ENCODE results near the gene XPR1.
A peak's percentile ranks its signal among the peaks of the same experiment; 100 is the strongest.

XPR1 gene

GRCh38 chr1:180919183-180919700 is 287.4 kb downstream of the XPR1 start:
- DNase-seq, result no peak

DNA sequence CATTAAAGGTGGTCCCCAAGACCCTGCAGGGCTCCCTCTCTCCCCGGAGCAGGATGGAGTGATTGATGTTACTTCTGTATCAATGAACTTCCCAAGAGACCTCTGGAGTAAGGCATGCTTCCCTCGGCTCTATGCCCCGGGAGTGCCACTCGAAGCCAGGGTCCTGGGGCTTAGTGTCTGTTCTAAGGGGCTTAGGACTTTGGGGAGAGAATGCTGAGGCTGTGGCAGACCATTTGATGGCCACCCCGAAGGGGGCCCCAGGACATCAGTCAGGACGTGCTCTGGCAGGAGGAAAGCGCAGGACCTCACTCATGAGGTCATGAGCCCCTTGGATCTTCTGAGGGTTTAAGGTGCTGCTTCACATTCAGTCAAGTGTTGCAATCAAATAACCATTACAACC is 288.4 kb downstream of the XPR1 start:
- DNase-seq, result no peak

- no peak for DNase-seq
Observed at GRCh38 chr1:180920702-180921101, 288.9 kb downstream of the XPR1 start.

GRCh38 chr1:180921386-180921785 is 289.6 kb downstream of the XPR1 start:
- DNase-seq, result no peak

- no peak for DNase-seq
Observed at GRCh38 chr1:180921891-180922630, 290.2 kb downstream of the XPR1 start.

DNA sequence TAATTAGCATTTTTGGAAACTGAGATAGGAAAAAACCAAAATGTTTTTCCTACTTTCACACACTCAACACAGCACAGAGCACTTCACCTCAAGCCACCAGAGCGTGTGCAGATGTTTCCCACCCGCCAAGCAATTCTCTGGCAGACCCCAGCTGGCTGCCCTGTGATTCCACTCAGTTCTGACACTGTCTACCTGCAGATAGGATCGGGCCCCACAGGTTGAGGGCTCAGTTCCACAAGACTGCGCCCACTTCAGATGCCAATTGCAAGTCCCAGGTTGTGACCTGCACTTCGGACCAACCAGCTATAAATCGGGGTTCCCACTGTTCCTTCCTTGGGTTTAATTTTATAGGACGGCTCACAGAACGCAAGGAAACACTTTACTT is 290.8 kb downstream of the XPR1 start:
- no peak for DNase-seq

DNA sequence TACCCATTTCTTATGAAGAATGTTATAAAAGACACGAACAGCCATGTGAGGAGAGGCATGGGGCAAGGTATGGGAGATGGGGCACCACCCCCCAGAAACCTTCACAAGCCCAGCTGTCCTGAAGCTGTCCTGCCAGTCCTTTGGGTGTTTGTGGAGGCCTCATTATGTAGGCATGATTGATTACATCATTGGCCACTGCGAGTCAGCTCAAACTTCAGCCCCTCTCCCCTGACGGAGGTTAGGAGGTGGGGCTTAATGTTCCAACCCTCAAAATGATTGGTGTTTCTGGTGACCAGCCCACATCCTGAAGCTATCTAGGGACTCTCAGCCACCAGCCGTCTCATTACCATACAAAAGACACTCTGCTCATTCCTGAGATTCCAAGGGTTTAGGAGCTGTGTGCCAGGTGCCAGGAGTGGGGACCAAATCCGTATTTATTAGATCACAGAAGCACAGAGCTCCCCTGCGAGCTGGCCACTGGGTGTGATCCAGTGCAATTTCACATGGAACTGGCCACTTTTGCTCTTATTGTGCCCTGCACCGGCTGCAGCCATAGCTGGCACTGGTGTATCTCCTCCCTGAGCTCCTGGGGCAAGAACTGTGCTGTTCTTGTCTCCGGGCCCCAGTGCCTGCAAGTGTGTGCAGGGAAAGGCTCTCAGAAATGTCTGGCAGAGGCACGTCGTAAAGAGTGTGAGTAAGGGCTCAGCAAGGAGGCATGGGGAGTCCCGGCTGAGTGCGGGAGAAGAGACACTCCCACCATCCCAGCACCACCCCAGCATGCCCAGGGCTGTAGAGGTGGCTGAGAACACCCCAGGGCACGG is 291.4 kb downstream of the XPR1 start:
- DNase-seq, result peak; percentile 52

- peak; percentile 81 for DNase-seq
Observed at GRCh38 chr1:180923887-180924286, 292.1 kb downstream of the XPR1 start.

DNA sequence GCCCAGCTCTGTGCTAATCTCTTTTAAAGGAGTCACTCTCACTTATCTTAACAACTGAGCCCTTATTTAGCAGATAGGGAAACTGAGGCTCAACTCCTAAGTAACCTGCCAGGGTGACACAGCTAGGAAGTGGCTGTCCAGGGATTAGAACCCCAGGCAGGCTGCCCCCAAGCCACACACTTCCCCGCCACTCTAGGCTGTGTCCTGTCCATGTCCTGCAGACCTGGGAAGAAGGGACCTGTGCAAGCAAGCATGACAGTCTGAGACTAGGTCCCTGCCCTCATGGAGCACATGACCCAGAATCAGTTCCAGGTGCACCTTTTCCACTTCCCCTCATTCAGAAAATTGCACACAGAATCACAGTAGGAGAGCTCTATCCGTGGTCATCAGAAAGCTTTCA is 293.1 kb downstream of the XPR1 start:
- no peak for DNase-seq

- DNase-seq, result no peak
Observed at GRCh38 chr1:180925471-180926051, 293.7 kb downstream of the XPR1 start.

DNA sequence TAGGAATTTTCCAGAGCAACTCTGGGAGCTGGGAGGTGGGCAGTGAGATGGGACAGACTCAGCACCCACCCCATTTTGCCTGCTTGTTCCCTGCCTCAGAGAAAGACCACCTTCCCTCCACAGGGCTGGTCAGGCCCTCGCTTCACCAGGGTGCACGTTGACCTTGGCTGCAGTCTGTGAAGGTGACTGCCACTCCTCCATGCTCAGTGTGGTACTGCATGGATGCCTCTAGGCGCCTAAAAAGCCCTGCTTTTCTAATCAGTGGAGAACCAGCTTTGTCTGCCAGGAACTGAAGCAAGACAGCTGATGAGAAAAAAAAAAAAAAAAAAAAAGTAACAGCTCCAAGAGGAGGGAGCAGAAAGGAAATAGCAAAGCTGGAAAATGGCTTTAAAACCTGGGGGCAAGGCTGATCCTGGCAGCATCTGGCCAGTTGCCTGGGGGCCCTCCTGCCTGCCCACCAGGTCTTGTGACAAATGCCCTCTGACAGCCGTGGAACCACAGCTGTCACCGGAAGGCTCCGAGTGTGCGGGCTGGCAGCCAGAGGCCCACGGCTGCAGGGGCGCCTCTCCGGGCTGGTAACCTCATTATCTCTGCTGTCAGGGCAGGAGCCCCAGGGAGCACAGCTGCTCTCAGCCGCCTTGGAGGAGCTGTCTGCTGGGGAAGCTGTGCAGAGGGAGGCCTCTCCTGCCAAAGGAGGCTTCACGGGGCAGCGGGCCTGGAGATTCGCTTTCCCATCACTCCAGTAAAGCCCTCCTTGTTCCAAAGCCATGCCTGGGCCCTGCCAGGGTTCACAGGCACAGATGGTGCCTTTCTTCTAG is 294.6 kb downstream of the XPR1 start:
- DNase-seq, result peak; percentile 84

DNA sequence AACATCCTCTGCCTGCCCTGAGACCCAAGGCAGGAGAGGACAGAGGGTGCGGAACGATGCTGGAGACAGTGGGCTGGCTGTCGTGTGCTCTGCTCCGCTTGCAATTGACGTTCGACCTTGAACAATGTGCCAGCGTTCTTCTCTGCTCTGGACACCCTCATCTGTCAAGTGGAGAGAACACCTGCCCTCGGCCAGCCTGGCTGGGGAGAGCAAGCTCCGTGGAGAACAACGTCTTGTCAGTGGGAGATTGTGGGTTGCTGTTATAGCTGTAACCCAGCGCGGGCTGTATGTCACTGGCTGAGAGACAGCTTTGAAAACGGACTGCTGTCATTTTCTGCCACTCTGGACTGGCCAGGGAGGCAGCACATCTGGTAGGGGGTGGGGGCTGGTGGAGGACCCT is 295.5 kb downstream of the XPR1 start:
- DNase-seq, result no peak

- DNase-seq, result no peak
Observed at GRCh38 chr1:180927841-180928240, 296.0 kb downstream of the XPR1 start.

DNA sequence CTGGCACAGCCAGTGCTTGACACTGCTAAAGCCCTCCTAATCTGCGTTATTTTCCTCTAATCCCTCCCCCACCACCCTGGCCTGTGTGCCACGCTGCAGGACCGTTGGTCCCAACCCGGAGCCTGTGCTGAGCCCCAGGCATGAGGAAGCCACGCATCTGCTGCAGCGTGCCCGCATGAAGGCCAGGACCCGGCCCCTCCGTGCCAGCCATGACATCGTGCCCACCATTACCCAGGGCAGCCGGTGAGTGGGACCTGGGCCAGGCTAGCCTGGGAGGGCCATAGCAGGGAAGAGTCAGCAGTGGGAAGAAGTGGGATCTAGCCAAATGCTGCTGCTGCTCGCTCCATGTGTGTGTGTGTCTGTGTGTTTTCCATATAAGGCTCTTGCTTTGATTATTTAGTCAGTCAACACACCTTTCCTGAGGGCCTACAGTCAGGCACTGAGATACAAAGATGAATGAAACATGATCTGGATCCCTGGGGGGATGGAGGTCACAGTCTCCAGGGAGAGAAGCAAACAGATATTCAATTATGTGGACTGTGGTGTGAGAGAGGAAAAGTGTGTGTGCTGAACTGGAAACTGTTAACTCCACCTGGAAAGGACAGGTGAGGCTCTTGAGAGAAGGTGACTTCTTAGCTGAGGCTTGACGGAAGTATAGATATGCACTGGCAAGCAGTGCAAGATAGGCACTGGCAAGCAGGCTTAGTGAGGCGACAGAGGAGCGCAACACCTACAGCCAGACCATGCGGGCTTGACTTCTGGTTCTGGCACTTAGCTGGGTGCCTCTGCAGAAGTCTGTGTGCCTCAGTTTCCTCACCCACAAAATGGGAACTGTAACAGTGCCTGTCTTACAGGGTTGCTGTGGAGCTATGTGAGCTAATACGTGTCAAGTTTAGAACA is 296.8 kb downstream of the XPR1 start:
- DNase-seq, result no peak

DNA sequence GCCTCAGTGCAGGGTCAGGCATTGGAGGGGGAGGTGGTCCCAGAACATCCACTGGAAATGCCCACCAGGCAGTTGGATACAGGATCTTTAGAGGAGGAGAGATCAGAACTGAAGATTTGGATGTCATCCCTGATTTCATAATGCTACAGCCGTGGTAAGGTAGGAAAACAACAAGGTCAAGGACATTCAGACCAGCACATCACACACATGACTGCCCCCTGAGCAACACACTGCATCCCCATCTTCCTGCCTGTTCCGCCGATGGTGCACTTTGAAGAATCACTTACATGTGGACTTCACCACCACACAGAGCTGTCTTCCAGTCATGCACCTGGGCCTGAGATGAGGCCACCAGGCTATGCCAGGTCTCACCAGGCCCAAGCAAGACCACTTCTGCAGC is 297.6 kb downstream of the XPR1 start:
- DNase-seq, result no peak

DNA sequence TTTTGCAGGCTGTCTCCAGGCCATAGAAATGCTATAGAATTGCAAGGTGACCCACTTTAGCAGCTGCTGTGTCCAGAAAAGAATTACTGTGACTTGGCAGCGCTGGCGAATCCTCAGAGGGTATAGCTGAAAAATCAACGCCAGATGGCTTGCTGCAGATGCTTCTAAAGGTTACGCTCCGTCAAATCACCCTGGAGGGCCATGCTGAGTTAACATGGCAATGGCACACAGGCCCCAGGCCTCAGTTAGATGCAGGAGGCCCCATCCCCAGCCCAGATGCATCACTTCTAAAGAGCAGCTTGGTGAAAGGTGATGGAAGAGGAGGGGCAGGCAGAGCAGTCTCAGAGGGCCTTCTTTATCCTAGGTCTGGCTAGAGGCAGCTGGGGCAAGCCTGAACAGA is 298.9 kb downstream of the XPR1 start:
- DNase-seq, result no peak

DNA sequence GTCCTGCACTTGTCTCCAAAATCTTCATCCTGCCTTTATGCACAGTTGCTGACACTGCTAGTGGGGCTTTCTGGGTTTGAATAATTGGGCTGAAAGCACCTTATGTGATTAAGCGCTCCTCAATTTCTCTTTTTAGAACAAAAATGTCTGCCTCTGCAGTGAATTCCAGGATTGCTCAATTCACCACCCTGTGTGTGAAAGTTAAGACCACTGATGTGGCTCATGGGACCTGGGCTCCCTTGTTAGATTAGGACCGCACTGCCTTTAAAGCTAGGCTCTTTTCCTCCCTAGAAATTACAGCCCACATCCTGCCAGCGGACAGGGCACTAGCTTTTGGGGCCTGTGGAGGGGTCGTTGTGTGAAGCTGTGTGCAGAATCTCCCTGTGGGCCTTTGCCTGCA is 299.7 kb downstream of the XPR1 start:
- DNase-seq, result no peak

- no peak for DNase-seq
Observed at GRCh38 chr1:180932378-180932777, 300.6 kb downstream of the XPR1 start.

DNA sequence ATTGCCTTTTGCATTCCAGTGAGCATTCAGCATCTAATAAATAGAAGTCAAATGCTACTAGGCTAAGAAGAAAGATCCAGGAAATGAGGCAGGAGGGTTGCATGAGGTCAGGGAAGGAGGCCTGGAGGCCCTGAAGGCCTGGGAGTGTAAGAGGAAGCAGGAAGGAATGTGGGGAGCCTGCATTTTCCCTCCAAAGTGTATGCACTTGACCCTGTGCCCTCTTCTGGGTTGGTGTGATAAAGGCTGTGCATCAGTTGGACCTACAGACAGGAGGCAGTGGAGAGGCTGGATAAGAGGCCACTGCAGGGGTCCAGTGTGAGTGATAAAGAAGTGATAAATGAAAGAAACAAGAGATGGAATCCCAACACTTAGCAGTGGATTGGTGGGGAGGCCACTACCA is 301.3 kb downstream of the XPR1 start:
- DNase-seq, result peak; percentile 74

DNA sequence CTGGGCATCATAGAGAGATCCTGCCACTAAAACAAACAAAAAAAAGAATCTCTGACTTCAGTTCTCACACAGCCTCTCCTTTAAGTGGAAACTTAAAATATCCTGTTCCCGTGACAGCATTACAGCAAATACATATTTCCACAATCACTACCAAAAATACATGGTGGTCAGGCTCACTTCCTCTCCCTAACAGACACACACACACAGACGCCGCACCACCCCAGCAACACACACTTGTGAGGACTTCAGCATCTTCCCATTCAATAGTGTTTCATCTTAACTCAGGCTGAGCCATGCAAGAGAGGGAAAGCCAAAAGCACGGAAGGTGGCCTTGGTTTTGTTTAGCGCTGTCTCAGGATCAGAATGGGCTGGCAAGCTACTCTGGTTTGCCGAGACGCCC is 302.7 kb downstream of the XPR1 start:
- no peak for DNase-seq

GRCh38 chr1:180935326-180936109 is 303.7 kb downstream of the XPR1 start:
- DNase-seq, result no peak
